Spleen (tissue), 11 donors: ENCODE measurements around the gene NEDD4L. TPM values are rescaled to one million over a fixed set of nuclear protein-coding genes. Genes with fewer than 3 reads are reported as not detected.

Source experiments
- DNase-seq: peaks from one replicate; pipeline ENCODE4 v3.0.0-alpha.2; 2020
- H3K27ac ChIP-seq, 8 donors: fragments of 200-600 bp; sonication (generic) in 7 of 8; 1 replicate in 4 of 8; 2 replicates in 4 of 8; pipeline versions ENCODE4 v1.5.0 to v1.8.0; 2016 to 2021; ENCODE audit warnings: inconsistent platforms in 4 of 8, mild to moderate bottlenecking in 4 of 8, moderate library complexity in 1 of 8
- H3K27me3 ChIP-seq, 7 donors: fragments of 200-600 bp; sonication (generic) in 6 of 7; replicated peaks in 1 of 7; 1 replicate in 4 of 7; 2 replicates in 3 of 7; pipeline versions ENCODE4 v1.5.0 to v1.8.0; 2016 to 2021; ENCODE audit warnings: inconsistent platforms in 3 of 7, mild to moderate bottlenecking in 1 of 7
- H3K36me3 ChIP-seq, 6 donors: fragments of 200-600 bp; sonication (generic) in 5 of 6; 1 replicate in 4 of 6; 2 replicates in 2 of 6; pipeline versions ENCODE4 v1.5.0 to v1.8.0; 2016 to 2021; ENCODE audit warnings: inconsistent platforms in 2 of 6
- H3K4me1 ChIP-seq, 6 donors: fragments of 200-600 bp; sonication (generic) in 5 of 6; 1 replicate in 3 of 6; 2 replicates in 3 of 6; pipeline versions ENCODE4 v1.5.0 to v1.8.0; 2016 to 2021; ENCODE audit warnings: inconsistent platforms in 3 of 6
- H3K4me3 ChIP-seq, 8 donors: fragments of 200-600 bp; sonication (generic) in 7 of 8; 1 replicate in 4 of 8; 2 replicates in 4 of 8; pipeline versions ENCODE4 v1.5.0 to v1.8.0; 2016 to 2021; ENCODE audit warnings: inconsistent platforms in 4 of 8, mild to moderate bottlenecking in 4 of 8, moderate library complexity in 2 of 8
- H3K9me3 ChIP-seq, 8 donors: fragments of 200-600 bp; sonication (generic) in 7 of 8; 1 replicate in 4 of 8; 2 replicates in 4 of 8; pipeline versions ENCODE4 v1.5.0 to v1.8.0; 2016 to 2021; ENCODE audit warnings: inconsistent platforms in 4 of 8
- POLR2A ChIP-seq, 3 donors: fragments of 450-650 bp; IDR thresholded peaks; one replicate each; pipeline ENCODE4 v1.5.1; 2017; ENCODE audit warnings: antibody characterized with exemption in 3 of 3, mild to moderate bottlenecking in 1 of 3
- POLR2AphosphoS5 ChIP-seq, 3 donors: sonication (generic); formaldehyde crosslinking; IDR thresholded peaks; one replicate each; pipeline ENCODE4 v1.5.1; 2017; ENCODE audit warnings: antibody characterized with exemption in 3 of 3
- WGBS, 5 donors: extraction: QIAGEN DNeasy Blood & Tissue Kit in 3 of 5; methylation state at CpG; one replicate each; pipeline versions ENCODE4 v1.1.5 to v1.1.7; 2013 to 2018; 5-methylcytosine and 5-hydroxymethylcytosine counted together
- intact Hi-C: fragments of 100-400 bp; cut with DNase I; formaldehyde crosslinking; loops from one replicate; pipeline ENCODE4 v1.15.0; 2023; ENCODE audit warnings: low total_unique reads
- polyA plus RNA-seq, 3 donors: library from polyadenylated mRNA; stranded (reverse); fragments of 200-250 nt; gene quantifications; one replicate each; pipeline ENCODE4 v1.2.1, GENCODE V29; 2013
- total RNA-seq, 7 donors: library from RNA; depleted of rRNA in 3 of 7; stranded (reverse); fragments of >200 nt in 3 of 7; fragmentation: NEBNext Ultra II Directional in 4 of 7; extraction: Animal tissue kit (Norgen Biotek cat#: 25700) in 4 of 7; gene quantifications; one replicate each; pipeline versions ENCODE4 v1.1.0 to v1.2.1, GENCODE V29; 2016 to 2021
- TF ChIP-seq, protein P1 (sequence below), 11 experiments: fragments of 200-600 bp in 7 of 11; fragments of 450-650 bp in 4 of 11; sonication (generic) in 4 of 11; IDR thresholded peaks in 8 of 11; conservative IDR thresholded peaks in 3 of 11; 1 replicate in 7 of 11; 2 replicates in 4 of 11; pipeline versions ENCODE4 v1.4.0 to v1.8.0; 2016 to 2021; ENCODE audit warnings: antibody characterized with exemption in 11 of 11, inconsistent platforms in 4 of 11, mild to moderate bottlenecking in 1 of 11
- donor health status: healthy with polysubstance abuse.
- donor health status: DM: no; HTN: no; CAD: no; lungs with moderate emphysema.
- donor health status: DM: no; HTN: no; CAD: no.
- donor health status: Bipolar disorder and iron deficiency.
- donor health status: healthy.
- donor health status: DM: no; HTN: no; CAD: no.
- donor health status: DM: yes; HTN: yes; CAD: no.

NEDD4L gene
- total and polyA plus RNA-seq, 10 donors, result 8.7 to 26.9 (median 18.3) TPM

DNA sequence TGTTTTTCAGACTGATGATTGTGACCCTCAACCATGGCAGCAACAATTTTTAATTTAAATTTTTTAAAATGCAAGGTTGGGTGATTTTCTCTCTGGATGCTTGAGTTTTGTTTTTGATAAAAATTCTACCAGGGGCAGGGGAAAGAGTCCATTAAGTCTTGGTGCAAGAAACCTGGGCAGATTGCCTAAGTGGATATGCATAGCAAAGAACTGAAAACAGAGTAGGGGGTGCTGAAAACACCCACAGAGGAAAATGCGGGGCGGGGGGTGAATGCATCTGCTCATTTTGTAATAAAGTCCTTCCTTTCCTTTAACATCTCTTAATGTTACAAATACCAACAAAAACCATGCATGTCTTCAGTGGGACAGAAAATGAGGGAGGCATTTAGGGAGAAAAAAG, 138.0 kb downstream of the NEDD4L start:
- 88 to 98% (median 93%) methylated on average over 2 of the region's 2 CpGs for WGBS, 5 donors
- H3K4me1 ChIP-seq, result peaks cover 0 to 6% (median 4%) of the 10 kb centered on the region in 6 donors
- H3K27me3 ChIP-seq, result no peaks in the 10 kb centered on the region
- H3K4me3 ChIP-seq, result no peak overlapping the region
- no peak for TF ChIP-seq POLR2AphosphoS5 (IDR thresholded peaks at IDR 0.05)
- TF ChIP-seq POLR2A (IDR thresholded peaks at IDR 0.05), result no peak
- TF ChIP-seq, protein P1, sequence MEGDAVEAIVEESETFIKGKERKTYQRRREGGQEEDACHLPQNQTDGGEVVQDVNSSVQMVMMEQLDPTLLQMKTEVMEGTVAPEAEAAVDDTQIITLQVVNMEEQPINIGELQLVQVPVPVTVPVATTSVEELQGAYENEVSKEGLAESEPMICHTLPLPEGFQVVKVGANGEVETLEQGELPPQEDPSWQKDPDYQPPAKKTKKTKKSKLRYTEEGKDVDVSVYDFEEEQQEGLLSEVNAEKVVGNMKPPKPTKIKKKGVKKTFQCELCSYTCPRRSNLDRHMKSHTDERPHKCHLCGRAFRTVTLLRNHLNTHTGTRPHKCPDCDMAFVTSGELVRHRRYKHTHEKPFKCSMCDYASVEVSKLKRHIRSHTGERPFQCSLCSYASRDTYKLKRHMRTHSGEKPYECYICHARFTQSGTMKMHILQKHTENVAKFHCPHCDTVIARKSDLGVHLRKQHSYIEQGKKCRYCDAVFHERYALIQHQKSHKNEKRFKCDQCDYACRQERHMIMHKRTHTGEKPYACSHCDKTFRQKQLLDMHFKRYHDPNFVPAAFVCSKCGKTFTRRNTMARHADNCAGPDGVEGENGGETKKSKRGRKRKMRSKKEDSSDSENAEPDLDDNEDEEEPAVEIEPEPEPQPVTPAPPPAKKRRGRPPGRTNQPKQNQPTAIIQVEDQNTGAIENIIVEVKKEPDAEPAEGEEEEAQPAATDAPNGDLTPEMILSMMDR (IDR thresholded peaks at IDR 0.05 in 8 of 11, conservative IDR thresholded peaks at IDR 0.05 in 3 of 11), result no peak
- H3K27ac ChIP-seq, result no peak overlapping the region
- DNase-seq, result no peak
- intact Hi-C loops, result no loop called here
- H3K36me3 ChIP-seq, result no peaks in the 10 kb centered on the region
- H3K9me3 ChIP-seq, result no peaks in the 10 kb centered on the region

DNA sequence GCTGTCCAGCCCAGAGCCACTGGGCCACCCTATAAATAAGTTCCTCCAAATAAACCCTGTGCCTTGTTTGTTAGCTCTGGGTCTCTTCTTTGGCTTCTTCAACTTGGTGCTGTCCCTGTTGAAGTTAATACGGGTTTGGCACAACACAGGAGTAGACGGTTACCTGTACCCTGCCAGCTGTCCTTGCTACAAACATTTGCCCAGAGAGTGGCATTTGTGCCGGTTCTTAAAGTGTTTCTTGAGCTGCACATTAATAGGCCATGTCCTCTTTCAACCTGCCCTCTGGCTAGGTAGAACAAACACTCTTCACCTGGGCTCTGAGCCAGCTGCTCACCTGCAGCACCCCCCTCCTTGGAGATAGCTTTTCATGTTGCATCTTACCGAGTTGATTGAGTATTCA, 139.2 kb downstream of the NEDD4L start:
- H3K27me3 ChIP-seq, result no peaks in the 10 kb centered on the region
- no peak for DNase-seq
- H3K4me1 ChIP-seq, result peaks cover 0 to 6% (median 4%) of the 10 kb centered on the region in 6 donors
- 89 to 97% (median 91%) methylated on average over 4 of the region's 4 CpGs for WGBS, 5 donors
- no peak overlapping the region for H3K4me3 ChIP-seq
- TF ChIP-seq POLR2A (IDR thresholded peaks at IDR 0.05) (no peak), POLR2AphosphoS5 (IDR thresholded peaks at IDR 0.05) (no peak)
- TF ChIP-seq, protein P1 (IDR thresholded peaks at IDR 0.05 in 8 of 11, conservative IDR thresholded peaks at IDR 0.05 in 3 of 11), result no peak
- H3K36me3 ChIP-seq, result no peaks in the 10 kb centered on the region
- no peak overlapping the region for H3K27ac ChIP-seq
- intact Hi-C loops, result no loop called here
- H3K9me3 ChIP-seq, result no peaks in the 10 kb centered on the region

DNA sequence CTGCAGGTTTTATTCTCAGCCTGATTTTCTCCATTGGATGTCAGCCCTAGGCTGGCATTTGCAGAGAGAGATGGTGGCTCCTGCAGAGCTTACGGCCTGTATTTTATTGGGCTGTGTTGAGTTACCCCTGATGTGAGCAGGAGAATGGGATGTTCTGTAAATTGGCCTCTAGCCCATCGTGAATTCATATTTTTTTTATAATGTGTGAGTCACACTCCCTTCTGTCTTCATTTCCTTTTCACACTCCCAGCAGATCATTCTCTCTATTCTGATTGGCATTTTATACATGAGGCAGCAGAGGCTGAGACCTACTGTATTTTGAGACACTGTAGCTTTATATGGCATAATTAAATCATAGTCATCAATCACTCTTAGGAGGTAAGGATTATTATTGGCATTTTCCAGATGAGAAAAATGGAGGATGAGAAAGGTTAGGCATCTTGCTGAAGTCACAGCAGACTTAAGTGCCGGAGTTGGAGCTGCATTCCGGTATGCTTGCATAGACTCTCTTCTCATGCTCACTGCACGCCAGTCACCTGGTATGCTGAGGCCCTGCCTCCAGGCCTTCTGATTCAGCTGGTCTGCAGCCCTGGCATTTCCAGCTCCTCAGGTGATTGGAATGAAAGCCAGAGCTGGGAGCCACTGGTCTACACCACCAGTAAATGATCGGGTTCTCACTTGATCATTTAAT, 142.4 kb downstream of the NEDD4L start:
- TF ChIP-seq POLR2AphosphoS5 (IDR thresholded peaks at IDR 0.05), result no peak
- TF ChIP-seq, protein P1 (IDR thresholded peaks at IDR 0.05 in 8 of 11, conservative IDR thresholded peaks at IDR 0.05 in 3 of 11), result no peak
- TF ChIP-seq POLR2A (IDR thresholded peaks at IDR 0.05), result no peak
- Histone ChIP-seq H3K4me1 (no peaks in the 10 kb centered on the region), H3K27ac (no peak overlapping the region), H3K9me3 (no peaks in the 10 kb centered on the region), H3K27me3 (no peaks in the 10 kb centered on the region), H3K36me3 (no peaks in the 10 kb centered on the region), H3K4me3 (no peak overlapping the region)
- intact Hi-C loops, result no loop called here
- WGBS, 5 donors, result 79 to 85% (median 81%) methylated on average over 6 of the region's 6 CpGs
- DNase-seq, result no peak

DNA sequence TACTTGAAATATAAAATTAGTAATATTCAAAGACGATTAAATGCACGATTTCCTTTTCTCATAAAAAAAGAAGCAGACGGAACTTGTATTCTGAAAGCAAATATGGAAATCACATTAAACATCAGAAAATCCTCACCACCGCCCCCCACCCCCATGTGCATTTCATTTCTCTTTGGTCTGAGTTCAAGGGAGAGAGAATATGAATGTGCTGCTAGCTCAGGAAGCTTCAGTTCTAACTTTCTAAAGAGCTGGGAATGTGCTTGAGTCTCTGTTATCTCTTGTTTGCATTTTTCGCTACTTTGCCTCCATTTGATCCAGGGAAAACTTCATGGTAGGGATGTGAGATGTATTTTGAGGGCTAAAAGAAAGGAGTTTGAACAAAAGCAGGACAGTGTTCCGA, 143.6 kb downstream of the NEDD4L start:
- intact Hi-C loops, result no loop called here
- no peak overlapping the region for H3K4me3 ChIP-seq
- 91 to 95% (median 93%) methylated on average over 6 of the region's 6 CpGs for WGBS, 5 donors
- H3K9me3 ChIP-seq, result no peaks in the 10 kb centered on the region
- H3K4me1 ChIP-seq, result no peaks in the 10 kb centered on the region
- H3K27me3 ChIP-seq, result no peaks in the 10 kb centered on the region
- DNase-seq, result no peak
- TF ChIP-seq POLR2A (IDR thresholded peaks at IDR 0.05), result no peak
- TF ChIP-seq POLR2AphosphoS5 (IDR thresholded peaks at IDR 0.05), result no peak
- TF ChIP-seq, protein P1 (IDR thresholded peaks at IDR 0.05 in 8 of 11, conservative IDR thresholded peaks at IDR 0.05 in 3 of 11), result no peak
- H3K36me3 ChIP-seq, result no peaks in the 10 kb centered on the region
- no peak overlapping the region for H3K27ac ChIP-seq
